ENCODE results near the gene VPS26A.

Gene VPS26A

GRCh38 chr10:69123747-69124562 lies at the start of gene VPS26A:
VPS26A (plus strand) TSS chr10:69124178; CDS start chr10:69124278, 100 bp downstream.
- DNase-seq, result peak; percentile 99

- DNase-seq, result no peak
Measured at GRCh38 chr10:69074532-69074931, 49.4 kb upstream of the VPS26A start.

- no peak for DNase-seq
Measured at GRCh38 chr10:69075431-69075830, 48.5 kb upstream of the VPS26A start.

GRCh38 chr10:69078311-69078710 lies 45.7 kb upstream of the VPS26A start:
- DNase-seq, result no peak

- no peak for DNase-seq
Measured at GRCh38 chr10:69080226-69080625, 43.8 kb upstream of the VPS26A start.

- DNase-seq, result no peak
Measured at GRCh38 chr10:69086001-69086509, 37.9 kb upstream of the VPS26A start.

- DNase-seq, result peak; percentile 68 to 78
Measured at GRCh38 chr10:69087590-69088470, 36.1 kb upstream of the VPS26A start, which contains the start of gene SRGN. SRGN (plus strand) TSS chr10:69088103; CDS start chr10:69088158, 55 bp downstream.

GRCh38 chr10:69088471-69088769 lies 35.6 kb upstream of the VPS26A start:
- peak in 1 of 2 experiments; percentile 28 for DNase-seq

- DNase-seq, result no peak
Measured at GRCh38 chr10:69088801-69089501, 35.0 kb upstream of the VPS26A start.

GRCh38 chr10:69089638-69090599 lies 34.1 kb upstream of the VPS26A start:
- DNase-seq, result peak; percentile 74 to 81

- no peak for DNase-seq
Measured at GRCh38 chr10:69090685-69091084, 33.3 kb upstream of the VPS26A start.

GRCh38 chr10:69091143-69091651 lies 32.8 kb upstream of the VPS26A start:
- DNase-seq, result no peak

GRCh38 chr10:69092959-69093850 lies 30.8 kb upstream of the VPS26A start:
- DNase-seq, result peak; percentile 77 to 86

- no peak for DNase-seq
Measured at GRCh38 chr10:69093933-69094332, 30.0 kb upstream of the VPS26A start.

- DNase-seq, result no peak
Measured at GRCh38 chr10:69096045-69096444, 27.9 kb upstream of the VPS26A start.

GRCh38 chr10:69097729-69098128 lies 26.2 kb upstream of the VPS26A start:
- no peak for DNase-seq

- DNase-seq, result no peak
Measured at GRCh38 chr10:69100136-69100872, 23.7 kb upstream of the VPS26A start.

GRCh38 chr10:69101451-69102095 lies 22.4 kb upstream of the VPS26A start:
- DNase-seq, result peak in 1 of 2 experiments; percentile 41

GRCh38 chr10:69102440-69102839 lies 21.5 kb upstream of the VPS26A start:
- DNase-seq, result no peak

All from activated CD4-positive, alpha-beta T cell treated with anti-CD3 and anti-CD28 coated beads, Interleukin-2, amount 50 U/mL, for 48 hours (primary cell).